HepG2 (cell line): ENCODE data around the gene JTB. TPM values are rescaled to one million over a fixed set of nuclear protein-coding genes. Genes with fewer than 3 reads are reported as not detected.

ENCODE experiments used
- CEBPZ ChIP-seq: IDR thresholded peaks from 2 replicates; pipeline ENCODE4 v1.6.1; 2012; ENCODE audit warnings: low read length, improper control_type of control experiment
- CHD2 ChIP-seq: IDR thresholded peaks from 2 replicates; pipeline ENCODE4 v1.6.1; 2011; ENCODE audit warnings: low read depth, low read length, improper control_type of control experiment
- EP300 ChIP-seq, 3 experiments: sonication (generic) in 1 of 3; formaldehyde crosslinking in 1 of 3; IDR thresholded peaks; 2 replicates each; pipeline versions ENCODE4 v1.5.1 to v1.6.1; 2011 to 2020; ENCODE audit warnings: low read depth in 2 of 3, low read length in 2 of 3, borderline replicate concordance in 1 of 3, improper control_type of control experiment in 1 of 3, mild to moderate bottlenecking in 1 of 3, missing genetic modification reagents in 1 of 3, moderate library complexity in 1 of 3
- FOXP4 ChIP-seq: sonication (generic); formaldehyde crosslinking; IDR thresholded peaks from 2 replicates; pipeline ENCODE4 v1.4.0; 2020; ENCODE audit warnings: missing genetic modification reagents
- GMEB2 ChIP-seq: IDR thresholded peaks from 2 replicates; pipeline ENCODE4 v1.6.1; 2016; ENCODE audit warnings: missing biosample characterization, missing genetic modification reagents, low read depth
- ISL2 ChIP-seq: sonication (generic); formaldehyde crosslinking; IDR thresholded peaks from 2 replicates; pipeline ENCODE4 v1.5.0; 2020; ENCODE audit warnings: missing genetic modification reagents
- JARID2 ChIP-seq: sonication (generic); formaldehyde crosslinking; IDR thresholded peaks from 2 replicates; pipeline ENCODE4 v1.8.1; 2023; ENCODE audit warnings: missing genetic modification reagents, inconsistent platforms; ENCODE audit not compliant: insufficient replicate concordance
- JUND ChIP-seq: sonication (generic); formaldehyde crosslinking; IDR thresholded peaks from 2 replicates; pipeline ENCODE4 v1.8.0; 2022; ENCODE audit warnings: mild to moderate bottlenecking, missing genetic modification reagents
- MED8 ChIP-seq: sonication (generic); formaldehyde crosslinking; IDR thresholded peaks from 2 replicates; pipeline ENCODE4 v1.8.1; 2023; ENCODE audit warnings: mild to moderate bottlenecking, missing genetic modification reagents; ENCODE audit not compliant: insufficient replicate concordance
- SRF ChIP-seq: IDR thresholded peaks from 2 replicates; pipeline ENCODE4 v1.6.1; 2011; ENCODE audit warnings: mild to moderate bottlenecking, low read depth, low read length, moderate library complexity
- TEAD3 ChIP-seq: optimal IDR thresholded peaks from 2 replicates; pipeline ENCODE3; 2016; ENCODE audit warnings: borderline replicate concordance
- ZBTB42 ChIP-seq: sonication (generic); formaldehyde crosslinking; IDR thresholded peaks from 2 replicates; pipeline ENCODE4 v1.5.0; 2020; ENCODE audit warnings: mild to moderate bottlenecking, missing genetic modification reagents
- ZNF101 ChIP-seq: sonication (generic); formaldehyde crosslinking; IDR thresholded peaks from 2 replicates; pipeline ENCODE4 v1.4.0; 2020; ENCODE audit warnings: mild to moderate bottlenecking, low read depth, missing genetic modification reagents, borderline replicate concordance
- ZNF264 ChIP-seq: sonication (generic); formaldehyde crosslinking; IDR thresholded peaks from 2 replicates; pipeline ENCODE4 v1.4.0; 2020; ENCODE audit warnings: missing genetic modification reagents
- ZNF484 ChIP-seq: sonication (generic); formaldehyde crosslinking; IDR thresholded peaks from 2 replicates; pipeline ENCODE4 v1.5.1; 2020; ENCODE audit warnings: mild to moderate bottlenecking, low read depth, missing genetic modification reagents, borderline replicate concordance
- ZSCAN12 ChIP-seq: sonication (generic); formaldehyde crosslinking; IDR thresholded peaks from 2 replicates; pipeline ENCODE4 v1.9.0; 2021; ENCODE audit warnings: mild to moderate bottlenecking, missing genetic modification reagents
- ZSCAN25 ChIP-seq: sonication (generic); formaldehyde crosslinking; IDR thresholded peaks from 2 replicates; pipeline ENCODE4 v1.8.0; 2022; ENCODE audit warnings: mild to moderate bottlenecking, missing genetic modification reagents
- polyA plus RNA-seq, 8 experiments: library from polyadenylated mRNA; depleted of rRNA in 3 of 8; stranded (reverse) in 7 of 8; unstranded in 1 of 8; fragments of >200 nt; fragmentation: Illumina TruSeq in 4 of 8; extraction: Trizol in 4 of 8; gene quantifications; 2 replicates each; pipeline versions ENCODE4 v1.2.1 to v1.2.3, GENCODE V29; 2011 to 2016; ENCODE audit warnings: low read depth in 4 of 8, missing spikeins in 1 of 8, mixed read lengths in 1 of 8; ENCODE audit not compliant: insufficient read depth in 1 of 8
- total RNA-seq, 5 experiments: library from RNA; depleted of rRNA; stranded (reverse); fragments of >200 nt; fragmentation: Illumina TruSeq; extraction: Trizol; gene quantifications; 2 replicates each; pipeline ENCODE4 v1.2.3, GENCODE V29; 2016; ENCODE audit warnings: low read depth in 1 of 5

The JTB gene
- total and polyA plus RNA-seq, 2 of the 13 experiments (the other 11 are each of a cell fraction or from before 2014, with no cell fraction given): 96.7 to 99.2 TPM

GRCh38 chr1:153976819-153977249, 640 bp downstream of the JTB start (continued):
- TF ChIP-seq FOXP4 (CRISPR knock-in tag) (no peak), ZBTB42 (no peak), ISL2 (CRISPR knock-in tag) (no peak; the same call in 1 of the 2 replicates), MED8 (CRISPR knock-in tag) (no peak), CHD2 (no peak), SRF (no peak), ZSCAN12 (CRISPR knock-in tag) (0 out of 2 replicates have a peak, but pooled peaks have one; percentile 9), TEAD3 (no peak), GMEB2 (CRISPR knock-in tag) (no peak), JARID2 (CRISPR knock-in tag) (no peak), CEBPZ (no peak), ZNF101 (CRISPR knock-in tag) (no peak), ZNF264 (CRISPR knock-in tag) (peak; percentile 44; the same call in 1 of the 2 replicates), JUND (CRISPR knock-in tag) (no peak), ZNF484 (CRISPR knock-in tag) (no peak), ZSCAN25 (CRISPR knock-in tag) (no peak), EP300 (IDR thresholded peaks at IDR 0.05; ENCODE audit: low read depth in 2 of 2, low read length in 2 of 2) (no peak), EP300 (CRISPR knock-in tag; IDR thresholded peaks at IDR 0.05; ENCODE audit: borderline replicate concordance) (no peak)
